Hepatocyte (in vitro differentiated cells): ENCODE measurements around the gene PPP1R7. TPM values are rescaled to one million over a fixed set of nuclear protein-coding genes. Genes with fewer than 3 reads are reported as not detected.
"Not testable (repeated sequence)": the region's sequence is repeated elsewhere in the genome, so short reads cannot be mapped to it uniquely, and the experiment has no call there.

Experiments
- DNase-seq: peaks from one replicate; pipeline ENCODE4 v3.0.0-alpha.2; 2016; ENCODE audit warnings: low spot score
- H2AFZ ChIP-seq: fragments of 200-600 bp; sonication (generic); 2 replicates; pipeline ENCODE4 v1.6.0; 2016; ENCODE audit warnings: antibody characterized with exemption, mild to moderate bottlenecking
- H3K27ac ChIP-seq: fragments of 200-600 bp; sonication (generic); 2 replicates; pipeline ENCODE4 v1.5.1; 2016; ENCODE audit warnings: mild to moderate bottlenecking
- H3K27me3 ChIP-seq: fragments of 200-600 bp; sonication (generic); 2 replicates; pipeline ENCODE4 v1.6.1; 2016
- H3K36me3 ChIP-seq: fragments of 200-600 bp; sonication (generic); replicated peaks from 2 replicates; pipeline ENCODE4 v1.5.1; 2016; ENCODE audit warnings: low read depth; ENCODE audit not compliant: insufficient read depth
- H3K4me1 ChIP-seq: fragments of 200-600 bp; sonication (generic); 2 replicates; pipeline ENCODE4 v1.5.1; 2016; ENCODE audit warnings: mild to moderate bottlenecking, moderate library complexity; ENCODE audit not compliant: insufficient read depth
- H3K4me2 ChIP-seq: fragments of 200-600 bp; sonication (generic); 2 replicates; pipeline ENCODE4 v1.6.0; 2016
- H3K4me3 ChIP-seq: fragments of 200-600 bp; sonication (generic); 2 replicates; pipeline ENCODE4 v1.5.1; 2016; ENCODE audit warnings: mild to moderate bottlenecking
- H3K79me2 ChIP-seq: fragments of 200-600 bp; sonication (generic); 2 replicates; pipeline ENCODE4 v1.6.0; 2017; ENCODE audit warnings: mild to moderate bottlenecking
- H3K9me2 ChIP-seq: fragments of 200-600 bp; sonication (generic); replicated peaks from 2 replicates; pipeline ENCODE4 v1.6.0; 2017; ENCODE audit warnings: mild to moderate bottlenecking; ENCODE audit not compliant: insufficient read depth
- H3K9me3 ChIP-seq: fragments of 200-600 bp; sonication (generic); 2 replicates; pipeline ENCODE4 v1.5.1; 2016; ENCODE audit warnings: low read depth, mild to moderate bottlenecking
- H4K20me1 ChIP-seq: fragments of 200-600 bp; sonication (generic); 2 replicates; pipeline ENCODE4 v1.6.0; 2016; ENCODE audit warnings: mild to moderate bottlenecking; ENCODE audit not compliant: insufficient read depth, poor library complexity, severe bottlenecking
- CTCF ChIP-seq: fragments of 200-600 bp; sonication (generic); IDR thresholded peaks from 2 replicates; pipeline ENCODE4 v1.5.1; 2016; ENCODE audit warnings: antibody characterized with exemption, mild to moderate bottlenecking; ENCODE audit not compliant: poor library complexity
- EZH2 ChIP-seq: fragments of 200-600 bp; sonication (generic); IDR thresholded peaks from 2 replicates; pipeline ENCODE4 v1.6.1; 2016; ENCODE audit warnings: antibody characterized with exemption, mild to moderate bottlenecking, borderline replicate concordance
- EZH2phosphoT487 ChIP-seq: fragments of 200-600 bp; sonication (generic); IDR thresholded peaks from one replicate; pipeline ENCODE4 v1.6.1; 2018; ENCODE audit warnings: antibody characterized with exemption, mild to moderate bottlenecking, low read depth, moderate library complexity; ENCODE audit not compliant: unreplicated experiment, severe bottlenecking
- WGBS: methylation state at CpG from one replicate; pipeline ENCODE4 v1.1.6; 2016; ENCODE audit warnings: low lambda C conversion rate; ENCODE audit errors: missing lambda C conversion rate; 5-methylcytosine and 5-hydroxymethylcytosine counted together
- polyA plus RNA-seq: library from polyadenylated mRNA; unstranded; fragments of >200 nt; fragmentation: Nextera tagmentation; extraction: Ambion mirVana; gene quantifications from 2 replicates; pipeline ENCODE4 v1.2.1, GENCODE V29; 2016
- total RNA-seq: library from RNA; depleted of rRNA; stranded (reverse); fragments of >200 nt; gene quantifications from 2 replicates; pipeline ENCODE4 v1.2.3, GENCODE V29; 2014

The PPP1R7 gene
- total and polyA plus RNA-seq, 2 experiments from 2014 or later, result 46.7 to 84.9 TPM

GRCh38 chr2:241195506-241196130, 45.4 kb downstream of the PPP1R7 start:
- Histone ChIP-seq H3K4me3 (no peak overlapping the region), H2AFZ (no peak overlapping the region), H3K36me3 (no peaks in the 10 kb centered on the region), H3K27me3 (no peaks in the 10 kb centered on the region), H3K9me3 (no peaks in the 10 kb centered on the region), H3K9me2 (no peaks in the 10 kb centered on the region), H4K20me1 (no peaks in the 10 kb centered on the region), H3K27ac (no peak overlapping the region), H3K79me2 (no peaks in the 10 kb centered on the region), H3K4me2 (no peak overlapping the region), H3K4me1 (no peaks in the 10 kb centered on the region)
- 87% methylated on average over 18 of the region's 18 CpGs for WGBS
- no peak for DNase-seq
- TF ChIP-seq CTCF (no peak), EZH2phosphoT487 (no peak), EZH2 (no peak)

- H3K4me1 ChIP-seq, H3K27ac ChIP-seq, H3K4me2 ChIP-seq, H3K9me2 ChIP-seq, DNase-seq, H3K27me3 ChIP-seq, H2AFZ ChIP-seq, H3K4me3 ChIP-seq, H3K79me2 ChIP-seq, H4K20me1 ChIP-seq, H3K9me3 ChIP-seq, H3K36me3 ChIP-seq: not testable (repeated sequence)
- WGBS, result 95% methylated on average over 14 of the region's 14 CpGs
Measured at GRCh38 chr2:241197246-241197645, 47.0 kb downstream of the PPP1R7 start.

GRCh38 chr2:241197947-241198346, 47.7 kb downstream of the PPP1R7 start:
- H3K4me2 ChIP-seq, result no peak overlapping the region
- DNase-seq, result no peak
- H2AFZ ChIP-seq, result no peak overlapping the region
- H3K27me3 ChIP-seq, result no peaks in the 10 kb centered on the region
- H3K9me2 ChIP-seq, result no peaks in the 10 kb centered on the region
- TF ChIP-seq EZH2phosphoT487, result no peak
- TF ChIP-seq EZH2, result no peak
- no peak for TF ChIP-seq CTCF
- no peaks in the 10 kb centered on the region for H3K79me2 ChIP-seq
- H4K20me1 ChIP-seq, result no peaks in the 10 kb centered on the region
- H3K4me1 ChIP-seq, result no peaks in the 10 kb centered on the region
- H3K27ac ChIP-seq, result no peak overlapping the region
- no peaks in the 10 kb centered on the region for H3K36me3 ChIP-seq
- no peaks in the 10 kb centered on the region for H3K9me3 ChIP-seq
- WGBS, result 90% methylated on average over 6 of the region's 6 CpGs
- H3K4me3 ChIP-seq, result no peak overlapping the region

GRCh38 chr2:241198381-241199279, 48.4 kb downstream of the PPP1R7 start:
- Histone ChIP-seq H2AFZ (no peak overlapping the region), H3K79me2 (no peaks in the 10 kb centered on the region), H3K36me3 (no peaks in the 10 kb centered on the region), H3K4me3 (no peak overlapping the region), H3K27me3 (no peaks in the 10 kb centered on the region), H4K20me1 (no peaks in the 10 kb centered on the region), H3K4me2 (no peak overlapping the region), H3K27ac (no peak overlapping the region), H3K9me3 (no peaks in the 10 kb centered on the region), H3K4me1 (no peaks in the 10 kb centered on the region), H3K9me2 (no peaks in the 10 kb centered on the region)
- TF ChIP-seq EZH2 (no peak), EZH2phosphoT487 (no peak), CTCF (no peak)
- WGBS, result 85% methylated on average over 27 of the region's 27 CpGs
- DNase-seq, result no peak
